Gastrocnemius medialis (tissue), 4 donors: ENCODE data around the gene FBRSL1.

Experiments
- POLR2A ChIP-seq, 2 donors: fragments of 450-650 bp; IDR thresholded peaks; one replicate each; pipeline ENCODE4 v1.6.1; 2017; ENCODE audit warnings: antibody characterized with exemption in 2 of 2, mild to moderate bottlenecking in 2 of 2, moderate library complexity in 2 of 2
- TF ChIP-seq, protein P1 (sequence below), 5 experiments: fragments of 450-650 bp in 3 of 5; fragments of 200-600 bp in 2 of 5; sonication (generic) in 2 of 5; IDR thresholded peaks in 4 of 5; conservative IDR thresholded peaks in 1 of 5; 1 replicate in 4 of 5; 2 replicates in 1 of 5; pipeline ENCODE4 v1.5.1; 2016 to 2019; ENCODE audit warnings: antibody characterized with exemption in 5 of 5, mild to moderate bottlenecking in 3 of 5, moderate library complexity in 3 of 5

DNA sequence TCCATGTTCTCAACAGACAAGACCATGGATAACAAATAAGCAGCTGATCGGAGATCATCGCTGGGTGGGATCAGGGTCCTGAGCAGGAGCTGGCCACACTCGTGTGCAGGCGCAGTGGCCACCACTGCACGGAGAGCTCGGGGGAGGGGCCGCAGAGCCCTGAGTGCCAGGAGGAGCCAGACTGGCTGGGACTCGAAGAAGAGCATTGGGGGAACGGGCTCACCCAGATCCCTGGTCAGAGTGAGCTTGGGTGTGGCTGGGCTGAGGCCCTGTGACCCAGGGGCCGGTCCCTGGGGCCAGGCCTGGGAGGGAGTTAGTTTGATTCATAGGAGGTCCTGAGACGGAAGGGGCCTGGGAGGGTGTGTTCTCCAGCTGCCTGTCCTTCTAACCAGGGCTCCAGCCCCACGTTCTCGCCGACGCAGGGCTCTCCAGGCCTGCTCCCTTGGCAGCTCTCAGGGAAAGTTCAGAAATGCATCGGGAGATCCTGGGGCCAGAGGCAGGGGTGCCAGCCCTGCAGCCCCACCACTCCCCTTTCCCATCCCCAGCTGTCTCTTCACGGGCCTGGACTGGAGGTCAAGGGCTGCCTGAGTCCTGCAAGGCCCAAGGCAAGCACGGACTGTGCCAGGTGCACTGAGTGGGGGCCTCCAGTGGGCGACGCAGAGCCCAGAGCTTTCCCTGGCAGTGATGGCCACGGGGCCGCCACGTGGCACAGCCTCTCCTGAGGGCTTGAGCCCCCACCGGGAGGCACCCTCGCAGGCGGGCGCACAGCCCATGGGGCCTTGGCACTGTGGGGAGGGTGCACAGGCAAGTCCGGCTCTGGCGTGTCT is 48.1 kb downstream of the FBRSL1 start:
- TF ChIP-seq, protein P1, sequence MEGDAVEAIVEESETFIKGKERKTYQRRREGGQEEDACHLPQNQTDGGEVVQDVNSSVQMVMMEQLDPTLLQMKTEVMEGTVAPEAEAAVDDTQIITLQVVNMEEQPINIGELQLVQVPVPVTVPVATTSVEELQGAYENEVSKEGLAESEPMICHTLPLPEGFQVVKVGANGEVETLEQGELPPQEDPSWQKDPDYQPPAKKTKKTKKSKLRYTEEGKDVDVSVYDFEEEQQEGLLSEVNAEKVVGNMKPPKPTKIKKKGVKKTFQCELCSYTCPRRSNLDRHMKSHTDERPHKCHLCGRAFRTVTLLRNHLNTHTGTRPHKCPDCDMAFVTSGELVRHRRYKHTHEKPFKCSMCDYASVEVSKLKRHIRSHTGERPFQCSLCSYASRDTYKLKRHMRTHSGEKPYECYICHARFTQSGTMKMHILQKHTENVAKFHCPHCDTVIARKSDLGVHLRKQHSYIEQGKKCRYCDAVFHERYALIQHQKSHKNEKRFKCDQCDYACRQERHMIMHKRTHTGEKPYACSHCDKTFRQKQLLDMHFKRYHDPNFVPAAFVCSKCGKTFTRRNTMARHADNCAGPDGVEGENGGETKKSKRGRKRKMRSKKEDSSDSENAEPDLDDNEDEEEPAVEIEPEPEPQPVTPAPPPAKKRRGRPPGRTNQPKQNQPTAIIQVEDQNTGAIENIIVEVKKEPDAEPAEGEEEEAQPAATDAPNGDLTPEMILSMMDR (IDR thresholded peaks at IDR 0.05 in 4 of 5, conservative IDR thresholded peaks at IDR 0.05 in 1 of 5) = no peak
- no peak for TF ChIP-seq POLR2A (IDR thresholded peaks at IDR 0.05)
